Osteoblast (primary cell): ENCODE results near the gene APOC3. TPM values are rescaled to one million over a fixed set of nuclear protein-coding genes. Genes with fewer than 3 reads are reported as not detected.

Experiments used
- DNase-seq: peaks from one replicate; pipeline ENCODE4 v3.0.0; 2011; ENCODE audit warnings: low spot score, mixed read lengths; ENCODE audit not compliant: insufficient read length; ENCODE audit errors: missing footprints
- H2AFZ ChIP-seq: 2 replicates; pipeline ENCODE4 v1.6.0; 2011; ENCODE audit warnings: mild to moderate bottlenecking, low read length
- H3K27ac ChIP-seq: 2 replicates; pipeline ENCODE4 v1.5.1; 2011; ENCODE audit warnings: mild to moderate bottlenecking, low read depth, low read length, moderate library complexity
- H3K27me3 ChIP-seq: 2 replicates; pipeline ENCODE4 v1.6.0; 2012; ENCODE audit warnings: mild to moderate bottlenecking, control low read depth, inconsistent platforms, low read length, moderate library complexity; ENCODE audit not compliant: insufficient read depth
- H3K36me3 ChIP-seq: 2 replicates; pipeline ENCODE4 v1.5.1; 2011; ENCODE audit warnings: mild to moderate bottlenecking, low read length, control low read depth, moderate library complexity; ENCODE audit not compliant: insufficient read depth
- H3K4me1 ChIP-seq: 2 replicates; pipeline ENCODE4 v1.5.1; 2011; ENCODE audit warnings: mild to moderate bottlenecking, low read length, control low read depth, moderate library complexity; ENCODE audit not compliant: insufficient read depth
- H3K4me2 ChIP-seq: 2 replicates; pipeline ENCODE4 v1.6.0; 2011; ENCODE audit warnings: mild to moderate bottlenecking, low read length; ENCODE audit not compliant: insufficient read depth
- H3K4me3 ChIP-seq: fragments of 200-600 bp; sonication (generic); 3 replicates; pipeline ENCODE4 v1.5.1; 2012; ENCODE audit warnings: mild to moderate bottlenecking, low read length, inconsistent platforms; ENCODE audit not compliant: insufficient read depth
- H3K79me2 ChIP-seq: 2 replicates; pipeline ENCODE4 v1.6.0; 2012; ENCODE audit warnings: mild to moderate bottlenecking, low read length, control low read depth, inconsistent platforms; ENCODE audit not compliant: insufficient read depth
- H3K9me3 ChIP-seq: 2 replicates; pipeline ENCODE4 v1.5.1; 2011; ENCODE audit warnings: low read depth, low read length, control low read depth
- H4K20me1 ChIP-seq: 2 replicates; pipeline ENCODE4 v1.6.0; 2012; ENCODE audit warnings: mild to moderate bottlenecking, low read length, control low read depth; ENCODE audit not compliant: insufficient read depth
- total RNA-seq: library from RNA; depleted of rRNA; stranded (reverse); fragments of >200 nt; gene quantifications from 2 replicates; pipeline ENCODE4 v1.2.3, GENCODE V29; 2012
- TF ChIP-seq, protein P1 (sequence below): IDR thresholded peaks from 2 replicates; pipeline ENCODE4 v1.5.1; 2011; ENCODE audit warnings: mild to moderate bottlenecking, low read depth, low read length, moderate library complexity; ENCODE audit errors: extremely low read depth

Gene APOC3
- total RNA-seq, 1 donor = not detected

GRCh38 chr11:116819049-116819448, 10.7 kb upstream of the APOC3 start:
- no peaks in the 10 kb centered on the region for H3K36me3 ChIP-seq
- peaks cover 4% of the 10 kb centered on the region for H3K4me1 ChIP-seq
- H3K4me3 ChIP-seq = no peak overlapping the region
- H3K9me3 ChIP-seq = no peaks in the 10 kb centered on the region
- no peaks in the 10 kb centered on the region for H3K79me2 ChIP-seq
- no peak for DNase-seq
- no peak overlapping the region for H3K4me2 ChIP-seq
- H3K27me3 ChIP-seq = no peaks in the 10 kb centered on the region
- no peak overlapping the region for H2AFZ ChIP-seq
- H3K27ac ChIP-seq = no peak overlapping the region
- TF ChIP-seq, protein P1, sequence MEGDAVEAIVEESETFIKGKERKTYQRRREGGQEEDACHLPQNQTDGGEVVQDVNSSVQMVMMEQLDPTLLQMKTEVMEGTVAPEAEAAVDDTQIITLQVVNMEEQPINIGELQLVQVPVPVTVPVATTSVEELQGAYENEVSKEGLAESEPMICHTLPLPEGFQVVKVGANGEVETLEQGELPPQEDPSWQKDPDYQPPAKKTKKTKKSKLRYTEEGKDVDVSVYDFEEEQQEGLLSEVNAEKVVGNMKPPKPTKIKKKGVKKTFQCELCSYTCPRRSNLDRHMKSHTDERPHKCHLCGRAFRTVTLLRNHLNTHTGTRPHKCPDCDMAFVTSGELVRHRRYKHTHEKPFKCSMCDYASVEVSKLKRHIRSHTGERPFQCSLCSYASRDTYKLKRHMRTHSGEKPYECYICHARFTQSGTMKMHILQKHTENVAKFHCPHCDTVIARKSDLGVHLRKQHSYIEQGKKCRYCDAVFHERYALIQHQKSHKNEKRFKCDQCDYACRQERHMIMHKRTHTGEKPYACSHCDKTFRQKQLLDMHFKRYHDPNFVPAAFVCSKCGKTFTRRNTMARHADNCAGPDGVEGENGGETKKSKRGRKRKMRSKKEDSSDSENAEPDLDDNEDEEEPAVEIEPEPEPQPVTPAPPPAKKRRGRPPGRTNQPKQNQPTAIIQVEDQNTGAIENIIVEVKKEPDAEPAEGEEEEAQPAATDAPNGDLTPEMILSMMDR = no peak
- H4K20me1 ChIP-seq = no peaks in the 10 kb centered on the region

GRCh38 chr11:116821050-116821918, 8.4 kb upstream of the APOC3 start:
- Histone ChIP-seq H3K27ac (no peak overlapping the region), H3K4me1 (no peaks in the 10 kb centered on the region), H3K27me3 (no peaks in the 10 kb centered on the region), H3K36me3 (no peaks in the 10 kb centered on the region), H2AFZ (no peak overlapping the region), H3K79me2 (no peaks in the 10 kb centered on the region), H4K20me1 (no peaks in the 10 kb centered on the region), H3K9me3 (no peaks in the 10 kb centered on the region), H3K4me3 (no peak overlapping the region), H3K4me2 (no peak overlapping the region)
- TF ChIP-seq, protein P1 = no peak
- no peak for DNase-seq

- Histone ChIP-seq H3K36me3 (no peaks in the 10 kb centered on the region), H3K79me2 (no peaks in the 10 kb centered on the region), H4K20me1 (no peaks in the 10 kb centered on the region), H2AFZ (no peak overlapping the region), H3K4me1 (no peaks in the 10 kb centered on the region), H3K4me2 (no peak overlapping the region), H3K27ac (no peak overlapping the region), H3K27me3 (no peaks in the 10 kb centered on the region), H3K4me3 (no peak overlapping the region), H3K9me3 (no peaks in the 10 kb centered on the region)
- DNase-seq = no peak
- TF ChIP-seq, protein P1 = no peak
Measured at GRCh38 chr11:116822575-116822974, 7.1 kb upstream of the APOC3 start.

DNA sequence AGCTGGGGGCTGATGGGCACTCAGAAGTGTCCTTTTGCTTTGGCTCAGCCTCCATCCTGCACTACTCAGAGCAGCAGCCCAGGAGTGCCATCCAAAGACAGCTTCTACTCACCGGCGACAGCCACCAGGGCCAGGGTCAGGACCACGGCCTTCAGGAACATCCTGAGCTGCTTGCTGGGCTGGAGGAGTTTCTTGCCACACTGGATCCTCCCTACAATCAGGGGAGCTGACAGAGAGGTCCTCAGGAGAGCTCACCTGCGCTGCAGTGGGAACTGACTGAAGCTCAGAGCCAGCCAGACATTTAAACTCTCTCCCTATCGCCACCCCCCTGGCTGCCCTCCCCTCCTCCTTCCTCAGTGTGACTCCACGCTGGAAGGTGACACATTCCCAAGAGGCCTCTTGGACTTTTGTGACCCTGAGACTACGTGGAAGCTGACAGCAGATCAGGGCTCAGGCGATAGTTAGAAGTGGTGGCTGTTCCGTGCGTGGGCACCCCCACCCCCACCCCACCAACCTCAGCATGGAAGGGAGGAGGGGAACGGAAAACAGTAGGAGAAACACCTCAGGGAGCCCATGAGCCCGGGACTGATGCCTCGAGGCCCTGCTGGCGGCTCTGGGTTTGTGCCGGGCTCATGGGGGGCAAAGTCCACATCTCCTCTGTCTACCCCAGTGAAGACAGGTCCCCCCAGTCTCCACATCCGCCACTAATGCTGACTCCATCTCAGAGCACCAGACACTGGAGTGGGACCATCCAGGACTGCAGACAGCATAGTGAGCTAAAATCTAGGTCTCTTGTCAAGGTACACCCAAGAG, 6.5 kb upstream of the APOC3 start, which contains the start of gene APOA4:
Gene APOA4, minus strand, starts transcription at position 274 of the 813 bp plus-strand sequence. Its CDS starts 113 bp downstream, at position 161.
- H3K27me3 ChIP-seq = no peaks in the 10 kb centered on the region
- no peaks in the 10 kb centered on the region for H3K4me1 ChIP-seq
- H3K36me3 ChIP-seq = no peaks in the 10 kb centered on the region
- H3K9me3 ChIP-seq = no peaks in the 10 kb centered on the region
- no peaks in the 10 kb centered on the region for H4K20me1 ChIP-seq
- H3K27ac ChIP-seq = no peak within 1 kb of the TSS
- no peak within 1 kb of the TSS for H3K4me3 ChIP-seq
- H3K79me2 ChIP-seq = no peaks in the 10 kb centered on the region
- no peak within 1 kb of the TSS for H2AFZ ChIP-seq
- H3K4me2 ChIP-seq = no peak within 1 kb of the TSS
- DNase-seq = no peak
- TF ChIP-seq, protein P1 = no peak
